HEK293 (cell line): ENCODE data around the gene DDX56.
A peak's percentile ranks its signal among the peaks of the same experiment; 100 is the strongest.

Experiments
- CTCF ChIA-PET: fragments of 350-600 bp; formaldehyde crosslinking; extraction: SDS; loops from one replicate; lab custom pipeline; 2021; ENCODE audit warnings: antibody characterized with exemption; lab: Yijun Ruan, JAX
- POLR2A ChIA-PET: fragments of 300-600 bp; formaldehyde crosslinking; extraction: SDS; loops from one replicate; lab custom pipeline; 2020; ENCODE audit warnings: antibody characterized with exemption, inconsistent platforms; lab: Yijun Ruan, JAX
- H3K27ac ChIP-seq: fragments of 200-500 bp; sonication (Bioruptor generic); 2 replicates; pipeline ENCODE4 v1.5.1; 2014; ENCODE audit warnings: low read depth, low read length, control low read depth, inconsistent platforms; ENCODE audit errors: extremely low read depth
- H3K36me3 ChIP-seq, 2 experiments: fragments of 200-500 bp in 1 of 2; sonication (Bioruptor generic) in 1 of 2; 1 replicate in 1 of 2; 2 replicates in 1 of 2; pipeline ENCODE4 v1.5.1; 2014 to 2017; ENCODE audit warnings: inconsistent platforms in 2 of 2, low read length in 2 of 2; ENCODE audit not compliant: control insufficient read depth in 2 of 2, insufficient read depth in 1 of 2
- H3K4me1 ChIP-seq: fragments of 200-500 bp; sonication (Bioruptor generic); 2 replicates; pipeline ENCODE4 v1.5.1; 2014; ENCODE audit warnings: mild to moderate bottlenecking, low read length, inconsistent platforms; ENCODE audit not compliant: control insufficient read depth, insufficient read depth
- H3K4me3 ChIP-seq: 2 replicates; pipeline ENCODE4 v1.5.1; 2011; ENCODE audit warnings: low read depth, mild to moderate bottlenecking, control low read depth, low read length, moderate library complexity
- H3K9me3 ChIP-seq: fragments of 200-500 bp; sonication (Bioruptor generic); 2 replicates; pipeline ENCODE4 v1.5.1; 2014; ENCODE audit warnings: low read depth, low read length, inconsistent platforms; ENCODE audit not compliant: control insufficient read depth, insufficient read depth
- KLF10 ChIP-seq: fragments of 450-650 bp; IDR thresholded peaks from 2 replicates; pipeline ENCODE4 v1.5.1; 2018; ENCODE audit warnings: missing biosample characterization, mild to moderate bottlenecking, missing genetic modification characterization
- SCRT2 ChIP-seq: fragments of 450-650 bp; formaldehyde crosslinking; IDR thresholded peaks from 2 replicates; pipeline ENCODE4 v1.5.1; 2016; ENCODE audit warnings: missing biosample characterization, missing genetic modification characterization
- YY1 ChIP-seq: fragments of 450-650 bp; formaldehyde crosslinking; IDR thresholded peaks from 2 replicates; pipeline ENCODE4 v1.5.1; 2018; ENCODE audit warnings: missing biosample characterization, missing genetic modification characterization
- ZIC2 ChIP-seq: fragments of 450-650 bp; formaldehyde crosslinking; IDR thresholded peaks from 2 replicates; pipeline ENCODE4 v1.5.1; 2016; ENCODE audit warnings: missing biosample characterization, missing genetic modification characterization
- ZNF121 ChIP-seq: fragments of 450-650 bp; formaldehyde crosslinking; IDR thresholded peaks from 2 replicates; pipeline ENCODE4 v1.5.1; 2016; ENCODE audit warnings: missing biosample characterization, missing genetic modification characterization
- ZNF132 ChIP-seq: fragments of 450-650 bp; formaldehyde crosslinking; IDR thresholded peaks from 2 replicates; pipeline ENCODE4 v1.5.1; 2017; ENCODE audit warnings: missing biosample characterization, missing genetic modification characterization, borderline replicate concordance
- ZNF133 ChIP-seq: fragments of 450-650 bp; formaldehyde crosslinking; IDR thresholded peaks from 2 replicates; pipeline ENCODE4 v1.5.1; 2016; ENCODE audit warnings: missing biosample characterization, missing genetic modification characterization
- ZNF174 ChIP-seq: fragments of 450-650 bp; formaldehyde crosslinking; IDR thresholded peaks from 2 replicates; pipeline ENCODE4 v1.5.0; 2017; ENCODE audit warnings: missing biosample characterization, mild to moderate bottlenecking, missing genetic modification characterization
- ZNF24 ChIP-seq: fragments of 450-650 bp; formaldehyde crosslinking; IDR thresholded peaks from 2 replicates; pipeline ENCODE4 v1.5.1; 2016; ENCODE audit warnings: missing biosample characterization, missing genetic modification characterization
- ZNF404 ChIP-seq: fragments of 450-650 bp; formaldehyde crosslinking; IDR thresholded peaks from 2 replicates; pipeline ENCODE4 v1.5.1; 2017; ENCODE audit warnings: missing biosample characterization, missing genetic modification characterization
- ZNF426 ChIP-seq: fragments of 450-650 bp; formaldehyde crosslinking; IDR thresholded peaks from 2 replicates; pipeline ENCODE4 v1.5.1; 2017; ENCODE audit warnings: missing biosample characterization, missing genetic modification characterization, mild to moderate bottlenecking, inconsistent platforms, moderate library complexity
- ZNF530 ChIP-seq: fragments of 450-650 bp; formaldehyde crosslinking; IDR thresholded peaks from 2 replicates; pipeline ENCODE4 v1.5.1; 2016; ENCODE audit warnings: low read depth, missing biosample characterization, missing genetic modification characterization
- ZNF600 ChIP-seq: fragments of 450-650 bp; formaldehyde crosslinking; IDR thresholded peaks from 2 replicates; pipeline ENCODE4 v1.5.1; 2016; ENCODE audit warnings: missing biosample characterization, missing genetic modification characterization
- ZNF610 ChIP-seq: fragments of 450-650 bp; formaldehyde crosslinking; IDR thresholded peaks from 2 replicates; pipeline ENCODE4 v1.5.1; 2016; ENCODE audit warnings: missing biosample characterization, missing genetic modification characterization, borderline replicate concordance
- ZNF658 ChIP-seq: fragments of 450-650 bp; formaldehyde crosslinking; IDR thresholded peaks from 2 replicates; pipeline ENCODE4; 2016; ENCODE audit warnings: missing biosample characterization, missing genetic modification characterization
- ZNF670 ChIP-seq: fragments of 450-650 bp; formaldehyde crosslinking; IDR thresholded peaks from 2 replicates; pipeline ENCODE4 v1.5.1; 2016; ENCODE audit warnings: missing biosample characterization, missing genetic modification characterization, low read depth
- ZNF843 ChIP-seq: fragments of 450-650 bp; formaldehyde crosslinking; IDR thresholded peaks from 2 replicates; pipeline ENCODE4 v1.5.1; 2016; ENCODE audit warnings: missing biosample characterization, missing genetic modification characterization
- TF ChIP-seq, protein P1 (sequence below): fragments of 450-650 bp; formaldehyde crosslinking; IDR thresholded peaks from 2 replicates; pipeline ENCODE4 v1.5.1; 2016; ENCODE audit warnings: missing biosample characterization, missing genetic modification characterization
- TF ChIP-seq, protein P2 (sequence below): fragments of 450-650 bp; formaldehyde crosslinking; IDR thresholded peaks from 2 replicates; pipeline ENCODE4 v1.5.1; 2016; ENCODE audit warnings: missing biosample characterization, missing genetic modification characterization
- TF ChIP-seq, protein P3 (sequence below): fragments of 450-650 bp; formaldehyde crosslinking; IDR thresholded peaks from 2 replicates; pipeline ENCODE4 v1.5.0; 2017; ENCODE audit warnings: missing biosample characterization, missing genetic modification characterization, borderline replicate concordance
- TF ChIP-seq, protein P4 (sequence below): fragments of 450-650 bp; formaldehyde crosslinking; IDR thresholded peaks from 2 replicates; pipeline ENCODE4 v1.5.1; 2016; ENCODE audit warnings: missing biosample characterization, missing genetic modification characterization
- TF ChIP-seq, protein P5 (sequence below): fragments of 450-650 bp; formaldehyde crosslinking; IDR thresholded peaks from 2 replicates; pipeline ENCODE4; 2016; ENCODE audit warnings: missing biosample characterization, missing genetic modification characterization
- TF ChIP-seq, protein P6 (sequence below): fragments of 450-650 bp; formaldehyde crosslinking; IDR thresholded peaks from 2 replicates; pipeline ENCODE4 v1.5.1; 2016; ENCODE audit warnings: missing biosample characterization, missing genetic modification characterization

Gene DDX56

DNA sequence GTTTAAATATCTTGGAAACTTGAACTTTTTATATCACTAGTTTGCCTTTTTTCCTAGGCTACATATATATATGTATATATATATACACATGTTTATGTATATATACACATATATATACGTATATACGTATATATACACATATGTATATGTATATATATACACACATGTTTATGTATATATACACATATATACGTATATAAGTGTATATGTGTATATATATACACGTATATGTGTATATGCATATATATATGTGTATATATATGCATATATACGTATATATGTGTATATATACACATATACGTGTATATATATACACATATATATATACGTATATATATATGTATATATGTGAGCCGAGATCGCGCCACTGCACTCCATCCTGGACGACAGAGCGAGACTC, 42.8 kb upstream of the DDX56 start:
- Histone ChIP-seq H3K4me3 (no peak overlapping the region), H3K27ac (no peak overlapping the region), H3K36me3 (no peaks in the 10 kb centered on the region; a peak in 1 of 3 replicates), H3K4me1 (peaks cover 14% of the 10 kb centered on the region; the same call in 1 of the 2 replicates), H3K9me3 (no peaks in the 10 kb centered on the region)
- POLR2A ChIA-PET, result interaction anchor here (0.7 kb wide), 1 partner anchor 148 kb away, joined by 4 read pairs; no protein-coding TSS in a partner anchor
- TF ChIP-seq ZNF610 (tag by site-specific recombination) (no peak), ZNF174 (tag by site-specific recombination) (no peak), ZNF133 (tag by site-specific recombination) (no peak), ZNF530 (tag by site-specific recombination) (no peak), KLF10 (tag by site-specific recombination) (no peak), ZNF404 (tag by site-specific recombination) (no peak)
- TF ChIP-seq, protein P1, sequence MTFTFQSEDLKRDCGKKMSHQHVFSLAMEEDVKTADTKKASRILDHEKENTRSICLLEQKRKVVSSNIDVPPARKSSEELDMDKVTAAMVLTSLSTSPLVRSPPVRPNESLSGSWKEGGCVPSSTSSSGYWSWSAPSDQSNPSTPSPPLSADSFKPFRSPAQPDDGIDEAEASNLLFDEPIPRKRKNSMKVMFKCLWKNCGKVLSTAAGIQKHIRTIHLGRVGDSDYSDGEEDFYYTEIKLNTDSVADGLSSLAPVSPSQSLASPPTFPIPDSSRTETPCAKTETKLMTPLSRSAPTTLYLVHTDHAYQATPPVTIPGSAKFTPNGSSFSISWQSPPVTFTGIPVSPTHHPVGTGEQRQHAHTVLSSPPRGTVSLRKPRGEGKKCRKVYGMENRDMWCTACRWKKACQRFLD (tag by site-specific recombination), result no peak
- CTCF ChIA-PET, result interaction anchor here (1.0 kb wide), 1 partner anchor 10 kb away, joined by 5 read pairs; the partner anchor contains the start of gene OGDH

DNA sequence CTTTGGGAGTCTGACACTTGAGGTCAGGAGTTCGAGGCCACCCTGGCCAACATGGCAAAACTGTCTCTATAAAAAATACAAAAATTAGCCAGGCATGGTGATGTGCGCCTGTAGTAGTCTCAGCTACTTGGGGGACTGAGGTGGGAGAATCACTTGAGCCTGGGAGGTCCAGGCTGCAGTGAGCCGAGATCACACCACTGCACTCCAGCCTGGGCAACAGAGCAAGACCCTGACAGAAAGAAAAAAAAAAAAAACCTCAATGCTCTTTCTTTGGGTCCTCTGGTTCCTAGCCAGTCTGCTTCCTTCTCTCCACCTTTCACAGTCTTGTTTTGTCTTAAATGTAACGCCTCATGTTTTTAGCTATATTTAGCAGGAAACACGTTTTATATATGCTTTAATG, 42.1 kb upstream of the DDX56 start:
- ChIA-PET CTCF (no interaction called here), POLR2A (interaction anchor here (0.7 kb wide), 1 partner anchor 149 kb away, joined by 4 read pairs; no protein-coding TSS in a partner anchor)
- no peak overlapping the region for H3K27ac ChIP-seq
- no peaks in the 10 kb centered on the region for H3K9me3 ChIP-seq
- no peaks in the 10 kb centered on the region; a peak in 1 of 3 replicates for H3K36me3 ChIP-seq
- H3K4me3 ChIP-seq, result no peak overlapping the region
- peaks cover 14% of the 10 kb centered on the region; the same call in 1 of the 2 replicates for H3K4me1 ChIP-seq
- TF ChIP-seq, protein P2, sequence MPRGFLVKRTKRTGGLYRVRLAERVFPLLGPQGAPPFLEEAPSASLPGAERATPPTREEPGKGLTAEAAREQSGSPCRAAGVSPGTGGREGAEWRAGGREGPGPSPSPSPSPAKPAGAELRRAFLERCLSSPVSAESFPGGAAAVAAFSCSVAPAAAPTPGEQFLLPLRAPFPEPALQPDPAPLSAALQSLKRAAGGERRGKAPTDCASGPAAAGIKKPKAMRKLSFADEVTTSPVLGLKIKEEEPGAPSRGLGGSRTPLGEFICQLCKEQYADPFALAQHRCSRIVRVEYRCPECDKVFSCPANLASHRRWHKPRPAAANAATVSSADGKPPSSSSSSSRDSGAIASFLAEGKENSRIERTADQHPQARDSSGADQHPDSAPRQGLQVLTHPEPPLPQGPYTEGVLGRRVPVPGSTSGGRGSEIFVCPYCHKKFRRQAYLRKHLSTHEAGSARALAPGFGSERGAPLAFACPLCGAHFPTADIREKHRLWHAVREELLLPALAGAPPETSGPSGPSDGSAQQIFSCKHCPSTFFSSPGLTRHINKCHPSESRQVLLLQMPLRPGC, result no peak
- TF ChIP-seq YY1, result no peak
- peak; percentile 82; the same call in 1 of the 2 replicates for TF ChIP-seq ZNF121 (tag by site-specific recombination)

DNA sequence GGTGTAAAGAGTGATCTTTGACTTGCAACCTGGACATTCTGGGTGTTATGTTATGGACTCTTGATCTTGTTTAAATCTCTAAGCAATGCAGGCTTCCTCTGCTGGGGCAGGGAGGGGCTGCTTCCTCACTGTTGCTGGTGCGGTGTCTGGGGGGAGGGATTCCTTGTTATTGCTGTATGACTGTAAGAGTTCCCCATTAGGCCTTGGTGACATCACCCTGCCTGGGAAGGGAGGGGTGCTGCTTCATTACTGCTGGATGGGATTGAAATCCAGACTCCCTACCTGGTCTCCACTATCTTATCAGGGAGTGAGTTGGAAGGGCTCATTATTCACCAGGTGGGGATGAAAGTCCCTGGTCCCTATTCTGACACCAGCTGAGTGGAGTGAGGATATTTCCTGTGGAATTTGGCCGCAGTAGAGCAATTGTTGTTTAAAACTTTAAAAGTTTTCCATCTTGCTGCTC, 41.5 kb upstream of the DDX56 start:
- Histone ChIP-seq H3K9me3 (no peaks in the 10 kb centered on the region), H3K27ac (no peak overlapping the region), H3K36me3 (no peaks in the 10 kb centered on the region; a peak in 1 of 3 replicates), H3K4me1 (peaks cover 14% of the 10 kb centered on the region; the same call in 1 of the 2 replicates), H3K4me3 (no peak overlapping the region)
- CTCF ChIA-PET, result no interaction called here
- POLR2A ChIA-PET, result no interaction called here
- TF ChIP-seq ZNF426 (tag by site-specific recombination) (no peak), ZNF600 (tag by site-specific recombination) (peak; percentile 94), ZNF132 (tag by site-specific recombination) (no peak), ZNF24 (peak; percentile 62; the same call in 1 of the 2 replicates), SCRT2 (tag by site-specific recombination) (peak; percentile 81), ZNF658 (no peak), ZIC2 (peak; percentile 26; the same call in 1 of the 2 replicates), ZNF843 (tag by site-specific recombination) (no peak), ZNF670 (tag by site-specific recombination) (no peak)
- TF ChIP-seq, protein P3, sequence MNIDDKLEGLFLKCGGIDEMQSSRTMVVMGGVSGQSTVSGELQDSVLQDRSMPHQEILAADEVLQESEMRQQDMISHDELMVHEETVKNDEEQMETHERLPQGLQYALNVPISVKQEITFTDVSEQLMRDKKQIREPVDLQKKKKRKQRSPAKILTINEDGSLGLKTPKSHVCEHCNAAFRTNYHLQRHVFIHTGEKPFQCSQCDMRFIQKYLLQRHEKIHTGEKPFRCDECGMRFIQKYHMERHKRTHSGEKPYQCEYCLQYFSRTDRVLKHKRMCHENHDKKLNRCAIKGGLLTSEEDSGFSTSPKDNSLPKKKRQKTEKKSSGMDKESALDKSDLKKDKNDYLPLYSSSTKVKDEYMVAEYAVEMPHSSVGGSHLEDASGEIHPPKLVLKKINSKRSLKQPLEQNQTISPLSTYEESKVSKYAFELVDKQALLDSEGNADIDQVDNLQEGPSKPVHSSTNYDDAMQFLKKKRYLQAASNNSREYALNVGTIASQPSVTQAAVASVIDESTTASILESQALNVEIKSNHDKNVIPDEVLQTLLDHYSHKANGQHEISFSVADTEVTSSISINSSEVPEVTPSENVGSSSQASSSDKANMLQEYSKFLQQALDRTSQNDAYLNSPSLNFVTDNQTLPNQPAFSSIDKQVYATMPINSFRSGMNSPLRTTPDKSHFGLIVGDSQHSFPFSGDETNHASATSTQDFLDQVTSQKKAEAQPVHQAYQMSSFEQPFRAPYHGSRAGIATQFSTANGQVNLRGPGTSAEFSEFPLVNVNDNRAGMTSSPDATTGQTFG (tag by site-specific recombination), result no peak
- TF ChIP-seq, protein P4, sequence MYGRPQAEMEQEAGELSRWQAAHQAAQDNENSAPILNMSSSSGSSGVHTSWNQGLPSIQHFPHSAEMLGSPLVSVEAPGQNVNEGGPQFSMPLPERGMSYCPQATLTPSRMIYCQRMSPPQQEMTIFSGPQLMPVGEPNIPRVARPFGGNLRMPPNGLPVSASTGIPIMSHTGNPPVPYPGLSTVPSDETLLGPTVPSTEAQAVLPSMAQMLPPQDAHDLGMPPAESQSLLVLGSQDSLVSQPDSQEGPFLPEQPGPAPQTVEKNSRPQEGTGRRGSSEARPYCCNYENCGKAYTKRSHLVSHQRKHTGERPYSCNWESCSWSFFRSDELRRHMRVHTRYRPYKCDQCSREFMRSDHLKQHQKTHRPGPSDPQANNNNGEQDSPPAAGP (tag by site-specific recombination), result peak; percentile 78
- TF ChIP-seq, protein P5, sequence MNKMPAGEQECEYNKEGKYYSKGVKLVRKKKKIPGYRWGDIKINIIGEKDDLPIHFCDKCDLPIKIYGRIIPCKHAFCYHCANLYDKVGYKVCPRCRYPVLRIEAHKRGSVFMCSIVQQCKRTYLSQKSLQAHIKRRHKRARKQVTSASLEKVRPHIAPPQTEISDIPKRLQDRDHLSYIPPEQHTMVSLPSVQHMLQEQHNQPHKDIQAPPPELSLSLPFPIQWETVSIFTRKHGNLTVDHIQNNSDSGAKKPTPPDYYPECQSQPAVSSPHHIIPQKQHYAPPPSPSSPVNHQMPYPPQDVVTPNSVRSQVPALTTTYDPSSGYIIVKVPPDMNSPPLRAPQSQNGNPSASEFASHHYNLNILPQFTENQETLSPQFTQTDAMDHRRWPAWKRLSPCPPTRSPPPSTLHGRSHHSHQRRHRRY (tag by site-specific recombination), result no peak
- TF ChIP-seq, protein P6, sequence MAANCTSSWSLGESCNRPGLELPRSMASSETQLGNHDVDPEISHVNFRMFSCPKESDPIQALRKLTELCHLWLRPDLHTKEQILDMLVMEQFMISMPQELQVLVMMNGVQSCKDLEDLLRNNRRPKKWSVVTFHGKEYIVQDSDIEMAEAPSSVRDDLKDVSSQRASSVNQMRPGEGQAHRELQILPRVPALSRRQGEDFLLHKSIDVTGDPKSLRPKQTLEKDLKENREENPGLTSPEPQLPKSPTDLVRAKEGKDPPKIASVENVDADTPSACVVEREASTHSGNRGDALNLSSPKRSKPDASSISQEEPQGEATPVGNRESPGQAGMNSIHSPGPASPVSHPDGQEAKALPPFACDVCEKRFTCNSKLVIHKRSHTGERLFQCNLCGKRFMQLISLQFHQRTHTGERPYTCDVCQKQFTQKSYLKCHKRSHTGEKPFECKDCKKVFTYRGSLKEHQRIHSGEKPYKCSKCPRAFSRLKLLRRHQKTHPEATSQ (tag by site-specific recombination), result no peak
